ENCODE results near the gene BIRC7. TPM values are rescaled to one million over a fixed set of nuclear protein-coding genes. Genes with fewer than 3 reads are reported as not detected.

Gene BIRC7
- total RNA-seq, 1 donor from 2014 or later = 1.2 TPM

- no peaks in the 10 kb centered on the region for H3K9me3 Mint-ChIP-seq
- no peak for DNase-seq (ENCODE audit: extremely low spot score, unreplicated experiment)
- peaks cover 6% of the 10 kb centered on the region for H3K27me3 Mint-ChIP-seq
- TF ChIP-seq CTCF (conservative IDR thresholded peaks at IDR 0.05) = peak; percentile 70
- H3K36me3 Mint-ChIP-seq = peaks cover 16% of the 10 kb centered on the region
- peak overlapping the region; percentile 99 for H3K4me3 Mint-ChIP-seq
- peaks cover 42% of the 10 kb centered on the region for H3K4me1 Mint-ChIP-seq (ENCODE audit: unreplicated experiment)
- H3K27ac Mint-ChIP-seq = peak overlapping the region; percentile 90
Observed at GRCh38 chr20:63215101-63216040, 20.3 kb upstream of the BIRC7 start.

GRCh38 chr20:63216041-63216848, 19.5 kb upstream of the BIRC7 start, which contains the start of gene YTHDF1:
Gene YTHDF1 (minus strand): TSS chr20:63216131. CDS start chr20:63215892, 239 bp downstream.
- H3K9me3 Mint-ChIP-seq = no peaks in the 10 kb centered on the region
- H3K4me1 Mint-ChIP-seq (ENCODE audit: unreplicated experiment) = peaks cover 38% of the 10 kb centered on the region
- no peak for TF ChIP-seq CTCF (conservative IDR thresholded peaks at IDR 0.05)
- peaks cover 13% of the 10 kb centered on the region for H3K36me3 Mint-ChIP-seq
- H3K27me3 Mint-ChIP-seq = peaks cover 11% of the 10 kb centered on the region
- peak within 1 kb of the TSS; percentile 90 for H3K27ac Mint-ChIP-seq
- peak; percentile 97 for DNase-seq (ENCODE audit: extremely low spot score, unreplicated experiment)
- peak within 1 kb of the TSS; percentile 99 for H3K4me3 Mint-ChIP-seq

- peaks cover 36% of the 10 kb centered on the region for H3K4me1 Mint-ChIP-seq (ENCODE audit: unreplicated experiment)
- H3K9me3 Mint-ChIP-seq = no peaks in the 10 kb centered on the region
- TF ChIP-seq CTCF (conservative IDR thresholded peaks at IDR 0.05) = no peak
- peak overlapping the region; percentile 90 for H3K4me3 Mint-ChIP-seq
- H3K27me3 Mint-ChIP-seq = peaks cover 11% of the 10 kb centered on the region
- H3K36me3 Mint-ChIP-seq = peaks cover 11% of the 10 kb centered on the region
- peak overlapping the region; percentile 79 for H3K27ac Mint-ChIP-seq
- no peak for DNase-seq (ENCODE audit: extremely low spot score, unreplicated experiment)
Observed at GRCh38 chr20:63216849-63217471, 18.7 kb upstream of the BIRC7 start.

GRCh38 chr20:63217706-63218105, 18.0 kb upstream of the BIRC7 start:
- Mint-ChIP-seq H3K4me1 (ENCODE audit: unreplicated experiment) (peaks cover 30% of the 10 kb centered on the region), H3K36me3 (peaks cover 9% of the 10 kb centered on the region), H3K27ac (no peak overlapping the region), H3K27me3 (peaks cover 11% of the 10 kb centered on the region), H3K9me3 (no peaks in the 10 kb centered on the region), H3K4me3 (no peak overlapping the region)
- DNase-seq (ENCODE audit: extremely low spot score, unreplicated experiment) = no peak
- TF ChIP-seq CTCF (conservative IDR thresholded peaks at IDR 0.05) = no peak

GRCh38 chr20:63218701-63219446, 16.8 kb upstream of the BIRC7 start:
- Mint-ChIP-seq H3K36me3 (peaks cover under 1% of the 10 kb centered on the region), H3K4me3 (no peak overlapping the region), H3K27me3 (peaks cover 14% of the 10 kb centered on the region), H3K9me3 (no peaks in the 10 kb centered on the region), H3K4me1 (ENCODE audit: unreplicated experiment) (peaks cover 23% of the 10 kb centered on the region), H3K27ac (no peak overlapping the region)
- DNase-seq (ENCODE audit: extremely low spot score, unreplicated experiment) = no peak
- TF ChIP-seq CTCF (conservative IDR thresholded peaks at IDR 0.05) = no peak
